Muscle of back (tissue), 11 donors: ENCODE data around the gene AMBP. TPM values are rescaled to one million over a fixed set of nuclear protein-coding genes. Genes with fewer than 3 reads are reported as not detected.
A peak's percentile ranks its signal among the peaks of the same experiment; 100 is the strongest.

Experiments used
- DNase-seq, 3 donors: peaks; one replicate each; pipeline versions ENCODE4 v3.0.0 to v3.0.0-alpha.2; 2013
- polyA plus RNA-seq, 10 donors: library from polyadenylated mRNA; unstranded; fragments of 120-200 nt; gene quantifications; one replicate each; pipeline ENCODE4 v1.2.1, GENCODE V29; 2013; ENCODE audit not compliant: insufficient read length in 10 of 10

The AMBP gene
- polyA plus RNA-seq, 10 donors, result 0.15 to 2.4 (median 0.68) TPM; not detected in 7

GRCh38 chr9:114033397-114034103, 44.5 kb downstream of the AMBP start:
- DNase-seq, result peak; percentile 22 to 65 (median 51)

GRCh38 chr9:114031948-114032840, 45.9 kb downstream of the AMBP start:
- no peak for DNase-seq

GRCh38 chr9:114031037-114031630, 47.0 kb downstream of the AMBP start:
- DNase-seq, result no peak

- no peak for DNase-seq
Observed at GRCh38 chr9:114030364-114030763, 47.7 kb downstream of the AMBP start.

GRCh38 chr9:114029311-114030170, 48.6 kb downstream of the AMBP start:
- DNase-seq, result no peak

- DNase-seq, result no peak
Observed at GRCh38 chr9:114028646-114029045, 49.5 kb downstream of the AMBP start.

GRCh38 chr9:114027863-114028465, 50.1 kb downstream of the AMBP start:
- DNase-seq, result no peak

GRCh38 chr9:114027159-114027862, 50.8 kb downstream of the AMBP start:
- DNase-seq, result no peak

- DNase-seq, result no peak
Observed at GRCh38 chr9:114026335-114026734, 51.8 kb downstream of the AMBP start.

- DNase-seq, result no peak
Observed at GRCh38 chr9:114025760-114026159, 52.3 kb downstream of the AMBP start.

GRCh38 chr9:114025196-114025753, 52.8 kb downstream of the AMBP start:
- no peak for DNase-seq

GRCh38 chr9:114023961-114024360, 54.1 kb downstream of the AMBP start:
- DNase-seq, result no peak

- DNase-seq, result no peak
Observed at GRCh38 chr9:114021578-114021977, 56.5 kb downstream of the AMBP start.

- no peak for DNase-seq
Observed at GRCh38 chr9:114017741-114018715, 60.1 kb downstream of the AMBP start.

- no peak for DNase-seq
Observed at GRCh38 chr9:114016629-114017423, 61.3 kb downstream of the AMBP start.

GRCh38 chr9:114016101-114016500, 62.0 kb downstream of the AMBP start:
- no peak for DNase-seq

GRCh38 chr9:114015607-114016006, 62.5 kb downstream of the AMBP start:
- DNase-seq, result no peak

- DNase-seq, result no peak
Observed at GRCh38 chr9:114014044-114014443, 64.1 kb downstream of the AMBP start.
